Activated T-helper 9 cell treated with anti-CD3 and anti-CD28 coated beads, Interleukin-2, amount 50 U/mL, for 16 hours (primary cell): Measurements from ENCODE around the gene GCGR.
A peak's percentile ranks its signal among the peaks of the same experiment; 100 is the strongest.

Source experiments
- DNase-seq: peaks from one replicate; pipeline ENCODE4 v3.0.0-alpha.2; 2020; ENCODE audit warnings: low read depth

Gene GCGR

GRCh38 chr17:81811705-81812570 lies 8.0 kb downstream of the GCGR start:
- no peak for DNase-seq

GRCh38 chr17:81812571-81813370 lies 8.8 kb downstream of the GCGR start:
- no peak for DNase-seq

GRCh38 chr17:81813371-81813684 lies 9.4 kb downstream of the GCGR start:
- DNase-seq, result no peak

GRCh38 chr17:81813861-81814683 lies 10.1 kb downstream of the GCGR start:
- DNase-seq, result no peak

- DNase-seq, result no peak
Observed at GRCh38 chr17:81814748-81815645, 11.0 kb downstream of the GCGR start.

GRCh38 chr17:81815646-81815986 lies 11.7 kb downstream of the GCGR start:
- DNase-seq, result no peak

- DNase-seq, result no peak
Observed at GRCh38 chr17:81817758-81818147, 13.8 kb downstream of the GCGR start.

DNA sequence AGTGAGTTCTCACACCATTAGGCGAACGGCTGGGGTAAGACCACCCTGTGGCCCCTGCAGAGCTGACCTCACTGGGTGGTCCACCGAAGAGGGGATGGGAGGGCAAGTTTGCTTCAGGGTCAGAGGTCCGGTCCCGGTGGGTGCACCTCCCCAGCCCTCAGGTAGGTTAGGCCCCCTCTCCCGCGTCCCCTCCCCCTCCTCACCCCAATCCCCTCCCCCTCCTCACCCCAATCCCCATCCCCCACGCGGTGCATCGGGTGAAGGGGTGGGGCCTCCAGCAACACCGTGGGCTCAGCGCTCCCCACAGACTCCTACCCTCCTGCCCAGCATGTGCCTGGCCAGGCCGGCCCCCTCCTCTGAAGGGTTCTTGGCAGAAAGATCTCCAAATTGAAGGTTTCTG lies 15.8 kb downstream of the GCGR start:
- DNase-seq, result no peak

GRCh38 chr17:81821147-81821546 lies 17.2 kb downstream of the GCGR start:
- no peak for DNase-seq

DNA sequence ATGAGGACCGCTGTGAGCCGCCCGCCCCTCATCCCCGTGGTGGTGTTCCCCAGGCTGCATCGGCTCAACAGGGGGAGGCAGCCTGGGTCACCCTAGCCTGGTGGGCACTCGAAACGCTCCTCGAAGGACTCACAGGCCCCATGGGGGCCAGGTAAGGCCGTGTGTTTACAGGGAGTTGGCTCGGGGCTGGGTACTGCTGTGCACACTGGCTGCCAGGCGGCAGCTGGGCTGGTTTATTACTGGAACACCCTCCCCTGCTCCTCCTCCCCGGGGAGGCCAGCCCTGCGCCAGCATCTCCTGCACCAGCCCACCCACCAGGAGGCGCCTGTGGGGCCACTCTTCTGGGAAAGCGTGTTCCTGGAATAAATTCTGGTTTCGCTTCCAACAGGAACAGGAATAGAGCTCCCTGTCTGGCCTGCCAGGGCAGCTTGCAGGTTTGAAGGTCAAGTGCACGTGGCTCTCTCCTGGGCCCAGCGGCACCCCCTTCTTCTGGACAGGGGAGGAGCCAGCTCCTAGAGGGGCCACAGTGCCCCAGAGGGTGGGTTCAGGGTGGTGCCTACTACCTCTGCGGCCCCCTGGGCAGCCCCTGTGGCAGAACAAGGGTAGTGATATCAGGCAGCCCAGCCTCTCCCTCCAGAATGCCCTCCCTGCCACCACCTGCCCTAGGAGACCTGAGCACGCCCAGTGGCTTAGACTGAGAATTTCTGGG lies 17.8 kb downstream of the GCGR start:
- DNase-seq, result no peak

DNA sequence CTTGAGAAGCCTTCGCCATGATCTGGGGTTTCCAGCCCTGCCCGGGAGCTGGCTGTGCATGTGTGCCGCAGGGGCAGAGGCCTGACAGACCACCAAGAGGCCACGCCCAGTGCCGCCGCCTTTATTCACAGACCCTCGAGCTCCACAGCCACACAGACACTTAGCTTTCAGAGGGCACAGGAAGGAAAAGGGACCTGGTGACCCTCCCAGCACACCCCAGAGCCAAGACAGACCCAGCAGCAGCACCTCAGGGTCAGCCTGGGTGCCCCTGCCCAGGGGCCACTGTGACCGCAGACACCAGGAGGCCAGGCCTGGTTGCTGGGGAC lies 18.3 kb downstream of the GCGR start:
- DNase-seq, result no peak

DNA sequence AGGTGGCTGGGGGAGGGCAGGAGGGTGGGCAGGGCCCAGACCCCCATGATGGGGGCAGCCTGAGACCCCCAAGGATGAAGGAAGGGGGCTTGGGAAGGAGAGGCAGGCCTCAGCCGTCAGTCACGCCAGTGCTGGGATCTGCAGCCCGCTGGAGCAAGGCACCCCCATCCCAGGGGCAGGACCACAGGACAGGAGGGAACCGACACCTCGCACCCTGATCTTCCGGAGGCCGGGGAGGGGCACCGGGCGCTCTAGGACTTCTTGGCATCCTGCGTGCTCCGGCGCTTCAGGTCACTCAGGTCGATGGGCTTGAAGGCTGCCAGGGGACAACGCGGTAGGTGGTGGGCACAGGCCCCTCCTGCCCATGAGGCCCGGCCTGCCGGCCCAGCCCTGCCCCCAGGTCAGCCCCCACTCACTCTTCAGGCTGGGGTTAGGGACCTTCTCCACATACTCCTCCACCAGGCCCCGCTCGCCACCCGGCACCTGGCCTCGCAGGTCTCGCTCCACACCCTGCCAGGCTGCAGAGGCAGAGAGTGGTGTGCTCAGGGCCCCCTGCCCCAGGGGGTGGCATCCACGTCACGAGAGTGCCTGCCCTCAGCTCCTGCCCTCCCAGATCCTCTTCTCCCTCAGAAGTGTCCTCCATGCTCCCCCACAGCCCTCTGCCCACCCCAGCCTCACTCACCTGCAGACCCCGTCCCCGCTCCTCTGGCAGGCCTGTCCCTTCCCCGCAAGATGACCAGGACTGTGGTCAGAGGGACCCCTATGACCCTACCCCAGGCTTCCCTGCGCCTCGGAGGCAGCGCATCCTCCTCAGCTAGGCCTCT lies 19.3 kb downstream of the GCGR start:
- no peak for DNase-seq

DNA sequence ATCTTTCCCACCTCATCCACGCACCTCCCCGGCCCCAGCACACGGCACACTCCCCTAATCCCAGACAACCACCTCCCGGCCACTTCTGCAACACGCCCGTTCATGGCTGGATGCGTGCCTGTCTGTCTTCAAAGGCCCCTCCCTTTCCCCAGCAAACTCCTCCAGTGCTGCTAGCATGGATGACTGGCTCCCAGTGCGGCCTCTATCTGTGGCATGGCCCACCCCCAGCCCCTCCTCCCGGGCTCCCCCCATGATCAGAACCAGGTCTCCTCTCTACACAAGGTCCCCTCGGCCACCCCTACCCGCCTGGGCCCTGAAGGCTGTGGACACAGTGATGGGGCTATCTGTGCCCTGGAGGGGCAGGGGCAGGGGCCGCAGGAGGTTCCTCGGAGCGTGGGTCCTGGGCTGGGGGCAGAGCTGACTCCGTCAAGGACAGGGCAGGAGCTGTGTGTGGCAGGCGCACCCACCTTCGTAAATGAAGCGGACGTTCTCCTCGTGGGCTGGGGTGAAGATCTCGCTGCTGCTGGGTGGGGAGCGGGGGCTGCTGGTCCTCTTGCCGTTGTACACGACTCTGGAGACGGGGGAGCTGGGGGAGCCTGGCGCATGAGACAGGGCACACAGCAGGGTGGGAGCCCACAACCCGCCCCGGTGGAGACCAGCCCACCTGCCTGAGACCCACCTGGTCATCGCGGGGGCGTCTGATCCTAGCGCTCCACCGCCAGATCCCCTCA lies 20.0 kb downstream of the GCGR start:
- DNase-seq, result no peak

- DNase-seq, result no peak
Observed at GRCh38 chr17:81824595-81824994, 20.6 kb downstream of the GCGR start.

DNA sequence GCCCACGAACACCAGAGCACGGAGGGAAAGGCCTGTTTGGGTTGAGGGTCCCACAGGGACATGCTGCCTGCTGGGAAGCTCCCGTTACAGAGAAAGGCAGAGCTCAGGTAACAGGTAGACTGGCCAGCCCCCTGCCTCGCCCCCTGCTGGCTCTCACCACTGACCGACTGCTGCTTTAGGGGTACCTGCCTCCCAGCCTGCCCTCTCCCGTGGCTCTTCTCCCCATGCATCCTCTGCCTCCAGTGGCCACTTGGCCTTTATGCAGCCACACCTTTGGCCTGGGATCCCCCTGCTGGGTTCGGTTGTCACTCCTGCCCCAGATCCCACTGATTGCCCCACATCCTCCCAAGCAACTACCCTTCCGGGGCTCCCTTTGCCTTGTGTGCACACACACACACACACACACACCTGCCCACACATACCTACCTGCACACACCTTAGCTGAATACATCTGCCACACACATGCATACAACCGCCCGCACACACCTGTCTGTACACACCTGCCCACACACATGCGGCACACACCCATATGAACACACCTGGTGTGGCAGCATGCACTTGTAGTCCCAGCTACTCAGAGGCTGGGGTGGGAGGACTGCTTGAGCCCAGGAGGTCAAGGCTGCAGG lies 22.0 kb downstream of the GCGR start:
- no peak for DNase-seq

DNA sequence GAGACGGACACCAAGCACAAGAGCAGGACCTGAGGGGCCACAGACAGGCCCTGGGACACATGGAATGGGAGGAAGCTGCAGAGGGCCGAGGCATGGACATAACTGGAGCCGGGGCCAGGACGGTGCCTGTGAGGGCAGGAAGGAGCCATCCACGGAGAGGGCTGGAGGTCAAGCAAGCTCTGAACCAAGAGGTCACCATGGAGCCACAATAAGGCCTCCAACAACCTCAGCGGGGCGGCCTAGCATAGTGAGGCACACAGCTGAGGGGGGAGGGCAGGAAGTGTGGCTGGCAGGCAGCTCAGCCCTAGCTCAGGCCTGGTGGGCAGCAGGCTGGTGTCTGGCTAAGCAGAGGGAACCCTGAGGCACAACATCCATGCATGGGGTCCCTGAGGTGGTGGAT lies 24.7 kb downstream of the GCGR start:
- no peak for DNase-seq

GRCh38 chr17:81829858-81830257 lies 25.9 kb downstream of the GCGR start:
- no peak for DNase-seq

DNA sequence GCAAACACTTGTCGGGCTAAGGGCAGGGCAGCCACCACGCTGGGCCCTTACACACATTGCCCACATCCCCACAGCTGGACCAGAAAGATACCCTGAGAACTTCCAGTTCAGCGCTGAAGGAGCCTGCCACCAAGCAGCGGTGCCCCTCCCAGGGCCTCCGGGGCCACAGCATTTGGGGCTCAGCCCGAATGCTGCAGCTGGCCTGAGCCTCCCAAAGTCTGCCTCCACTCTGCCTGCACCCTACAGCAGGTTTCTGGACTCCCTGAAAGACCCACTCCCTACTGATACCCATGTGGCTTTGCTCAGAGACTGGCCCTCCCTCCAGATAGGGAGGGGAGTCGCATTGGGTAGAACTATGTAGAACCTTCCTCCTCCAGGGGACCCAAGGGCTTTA lies 27.6 kb downstream of the GCGR start:
- no peak for DNase-seq

GRCh38 chr17:81831957-81832607 lies 28.1 kb downstream of the GCGR start:
- DNase-seq, result peak; percentile 43
